Hindlimb muscle (tissue), 1 donor: ENCODE results near the gene CA5A. TPM values are rescaled to one million over a fixed set of nuclear protein-coding genes. Genes with fewer than 3 reads are reported as not detected.
"Not testable (repeated sequence)": the region's sequence is repeated elsewhere in the genome, so short reads cannot be mapped to it uniquely, and the experiment has no call there.

Experiments
- DNase-seq: peaks from one replicate; pipeline ENCODE4 v3.0.0-alpha.2; 2013
- polyA plus RNA-seq: library from polyadenylated mRNA; unstranded; fragments of 120-200 nt; gene quantifications from one replicate; pipeline ENCODE4 v1.2.1, GENCODE V29; 2013; ENCODE audit not compliant: insufficient read length

CA5A gene
- polyA plus RNA-seq, 1 donor = 0.18 TPM

DNA sequence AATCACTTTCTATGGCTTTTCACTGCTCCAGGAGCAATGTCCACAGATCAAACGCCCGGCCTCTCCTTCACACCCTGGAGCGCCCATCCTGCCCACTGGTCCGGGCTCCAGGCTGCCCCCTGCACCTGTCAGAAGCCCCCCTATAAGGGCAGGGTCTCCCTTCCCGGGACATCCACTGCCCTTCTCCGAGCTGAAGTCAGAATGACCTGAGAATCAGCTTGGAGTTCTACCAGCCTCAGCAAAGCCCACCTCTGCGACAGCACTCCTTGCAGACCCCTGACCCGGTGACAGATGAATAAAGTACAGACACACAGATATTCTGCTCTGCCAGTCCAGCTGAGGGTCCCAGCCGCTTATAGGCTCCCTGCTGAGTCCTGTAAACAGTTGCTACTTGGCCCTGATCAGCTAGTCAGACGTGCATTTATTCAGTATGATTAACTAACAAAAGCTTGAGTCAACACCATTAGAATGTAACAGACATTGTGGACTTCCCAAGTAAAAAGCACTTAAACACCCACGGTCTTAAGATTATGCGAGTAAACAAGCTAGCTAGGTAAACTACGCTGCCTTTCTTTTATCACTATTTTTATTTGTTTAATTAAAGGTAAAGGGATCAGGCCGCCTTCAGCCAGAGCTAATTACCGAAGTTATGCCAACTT is 71.9 kb downstream of the CA5A start:
- no peak for DNase-seq

DNA sequence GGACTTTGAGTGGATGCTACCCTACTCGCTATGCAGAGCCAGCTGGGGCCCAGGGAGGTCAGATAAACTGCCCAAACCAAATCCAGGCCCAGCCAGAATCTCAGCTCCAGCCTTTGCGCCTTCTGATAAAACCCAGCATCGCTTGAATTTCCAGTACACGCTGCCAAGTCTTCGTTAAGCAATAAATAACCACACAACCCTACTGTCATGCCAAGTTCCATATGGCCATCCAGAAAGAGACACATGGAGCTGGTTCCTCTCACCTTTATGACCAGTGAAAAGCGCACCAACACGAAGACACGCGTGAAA is 73.0 kb downstream of the CA5A start:
- not testable (repeated sequence) for DNase-seq

DNA sequence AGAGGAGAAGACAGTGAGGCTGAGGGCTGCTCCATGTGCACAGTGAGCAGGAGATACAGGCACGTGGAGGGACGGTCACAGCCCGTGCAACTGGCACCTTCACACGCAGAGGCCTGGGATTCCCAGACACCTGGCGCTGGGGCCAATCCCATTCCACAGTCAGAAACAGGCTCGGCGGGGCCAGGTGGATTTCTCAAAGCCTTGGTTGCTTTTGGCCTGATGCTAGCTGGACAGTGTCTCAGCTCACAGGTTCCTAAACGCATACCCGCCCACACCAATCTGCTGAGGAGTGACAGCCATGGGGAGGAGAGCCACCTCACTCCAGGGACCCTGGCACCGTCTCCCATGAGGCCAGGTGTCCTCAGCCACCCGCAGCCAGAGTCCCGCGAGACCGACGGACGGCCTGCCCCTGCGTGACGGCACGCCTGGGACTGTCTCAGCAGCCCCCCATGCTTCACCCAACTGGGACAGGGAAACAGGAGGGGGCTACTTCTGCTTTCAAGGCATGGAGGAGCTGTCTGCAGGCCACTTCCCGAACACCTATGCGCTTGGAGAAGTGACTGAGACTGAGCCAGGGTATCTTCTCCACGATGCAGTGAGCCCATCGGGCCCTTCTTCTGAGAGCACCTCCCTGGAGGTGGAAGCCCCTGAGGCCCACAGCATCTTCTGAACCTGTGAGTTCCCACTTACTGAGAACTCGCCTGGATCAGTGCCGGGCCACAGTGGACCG is 73.6 kb downstream of the CA5A start:
- DNase-seq = not testable (repeated sequence)

DNA sequence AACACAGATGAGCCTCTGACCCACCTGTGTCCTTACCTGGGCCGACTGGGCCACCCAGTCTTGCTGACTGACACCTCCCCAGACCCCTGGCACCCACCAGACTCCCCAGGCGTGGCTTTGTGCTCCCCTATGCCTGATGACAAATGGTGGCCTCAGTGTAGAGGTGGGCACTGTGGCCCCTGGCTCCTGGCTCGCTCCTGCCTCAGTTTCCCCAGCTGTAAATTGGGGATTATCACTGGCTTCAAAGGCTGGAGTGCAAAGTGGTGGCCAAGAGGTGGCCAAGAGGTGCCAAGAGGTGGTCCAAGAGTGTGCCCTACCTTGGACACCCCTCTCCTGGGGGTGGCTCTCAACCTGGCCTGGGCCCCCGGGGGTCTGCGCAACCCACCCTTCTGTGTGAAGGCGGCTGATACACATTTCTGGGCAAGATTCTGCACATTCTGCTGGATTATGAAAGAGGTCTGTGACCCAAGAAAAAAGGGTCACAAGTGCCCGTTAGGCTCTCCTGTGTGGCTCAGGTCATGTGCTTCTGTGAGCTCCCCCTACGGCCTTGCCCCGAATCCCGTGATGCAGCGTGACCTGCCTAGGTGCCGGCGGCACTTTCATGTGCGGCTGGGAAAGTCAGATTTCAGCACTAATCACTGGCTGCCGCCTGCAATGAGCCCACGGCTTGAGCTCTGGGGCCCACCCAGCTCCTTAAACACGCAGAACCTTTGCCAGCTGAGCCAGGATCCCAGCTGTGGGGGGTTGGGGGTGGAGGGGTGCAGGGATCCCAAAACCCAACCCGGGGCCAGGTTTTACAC is 74.8 kb downstream of the CA5A start:
- DNase-seq = not testable (repeated sequence)

DNA sequence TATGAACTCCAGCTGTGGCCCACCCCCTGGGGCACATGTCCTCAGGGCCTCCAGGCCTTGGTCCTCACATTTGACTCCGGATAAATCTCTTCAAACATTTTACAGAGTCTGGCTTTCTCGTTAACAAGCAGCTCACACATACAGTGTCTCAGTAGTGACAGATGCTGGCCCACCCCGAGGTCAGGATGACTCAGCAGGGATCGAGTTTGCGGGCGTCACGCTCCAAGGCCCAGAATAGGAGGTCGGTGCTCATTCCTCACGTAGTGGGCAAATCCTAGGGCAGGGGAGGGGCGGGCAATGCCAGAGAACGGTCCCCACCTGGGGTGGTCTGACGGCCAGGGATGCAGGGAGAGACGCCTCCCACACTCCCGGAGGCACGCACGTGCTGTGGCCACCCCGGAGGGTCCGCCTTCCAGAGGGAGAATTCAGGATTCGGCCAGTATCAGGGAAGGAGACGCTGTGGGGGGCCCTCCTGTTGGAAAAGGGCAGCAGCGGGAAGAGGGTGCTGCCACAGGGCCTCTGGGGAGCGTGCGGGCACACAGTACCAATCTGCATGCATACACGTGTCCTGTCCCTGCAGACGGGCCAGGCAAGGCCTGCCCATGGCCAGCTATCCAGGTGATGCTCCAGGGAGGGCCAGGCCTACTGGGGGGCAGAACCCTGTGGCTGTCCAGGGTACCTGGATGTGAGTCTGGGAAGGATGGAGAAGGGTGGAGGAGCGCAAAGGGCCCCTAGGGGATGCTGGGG is 75.6 kb downstream of the CA5A start:
- DNase-seq = no peak

DNA sequence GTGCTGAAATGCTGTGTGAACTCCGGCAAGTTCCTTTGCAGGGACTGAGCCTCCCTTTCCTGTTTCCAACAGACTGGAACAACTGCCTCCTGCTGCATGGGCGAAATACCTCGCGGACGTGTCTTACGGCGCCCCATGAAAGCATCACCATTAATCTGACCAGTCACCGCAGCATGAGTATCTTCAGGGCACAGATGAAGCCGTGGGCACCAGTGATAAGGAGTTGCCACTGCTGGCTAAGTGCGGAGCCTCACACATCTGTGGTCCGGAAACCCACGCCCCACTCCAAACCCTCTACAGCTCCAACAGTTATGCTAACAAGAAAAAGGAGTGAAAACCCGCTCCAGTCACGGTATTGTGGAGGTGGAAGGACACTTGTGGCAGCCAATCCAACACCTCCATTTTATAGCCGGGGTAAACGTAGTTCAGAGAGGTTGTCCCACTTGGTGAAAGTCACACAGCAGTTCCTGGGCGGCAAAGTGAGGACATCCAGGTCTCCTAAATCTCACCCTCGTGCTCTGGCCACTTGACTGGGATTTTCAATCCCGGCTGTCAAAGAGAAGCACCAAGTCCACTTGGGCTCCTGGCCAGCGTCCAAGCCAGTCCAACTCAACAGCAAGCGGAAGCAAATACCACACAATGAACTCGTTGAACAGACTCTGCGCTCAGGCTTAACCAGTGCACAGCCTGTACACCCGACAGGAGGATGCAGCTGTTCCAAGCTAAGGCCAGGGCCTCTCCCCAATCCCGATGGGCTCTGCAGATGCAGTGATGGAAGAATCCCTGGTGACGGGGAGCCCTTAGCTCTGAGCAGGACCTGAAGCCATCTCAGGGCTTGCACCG is 78.0 kb downstream of the CA5A start:
- not testable (repeated sequence) for DNase-seq

DNA sequence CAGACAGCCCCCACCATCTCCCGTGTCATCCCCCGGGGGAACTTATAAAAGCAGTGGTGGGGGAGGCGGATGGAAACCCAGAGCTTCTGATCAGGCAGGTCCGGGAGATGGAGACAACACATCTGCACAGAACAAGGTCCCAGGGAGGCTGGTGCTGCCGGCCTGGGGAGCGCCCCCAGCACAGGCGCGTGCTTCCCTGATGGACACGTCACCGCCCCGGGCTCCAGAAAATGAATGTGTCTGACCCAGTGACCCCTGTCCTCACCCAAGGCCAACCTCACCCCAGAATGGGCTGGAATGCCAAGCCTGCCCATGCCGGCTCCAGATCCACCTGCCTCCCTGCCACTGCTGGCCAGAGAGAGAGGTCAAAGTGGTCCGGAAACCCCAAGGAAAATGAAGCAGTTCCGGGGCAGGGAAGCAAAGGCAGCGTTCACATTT is 79.5 kb downstream of the CA5A start:
- DNase-seq = no peak

DNA sequence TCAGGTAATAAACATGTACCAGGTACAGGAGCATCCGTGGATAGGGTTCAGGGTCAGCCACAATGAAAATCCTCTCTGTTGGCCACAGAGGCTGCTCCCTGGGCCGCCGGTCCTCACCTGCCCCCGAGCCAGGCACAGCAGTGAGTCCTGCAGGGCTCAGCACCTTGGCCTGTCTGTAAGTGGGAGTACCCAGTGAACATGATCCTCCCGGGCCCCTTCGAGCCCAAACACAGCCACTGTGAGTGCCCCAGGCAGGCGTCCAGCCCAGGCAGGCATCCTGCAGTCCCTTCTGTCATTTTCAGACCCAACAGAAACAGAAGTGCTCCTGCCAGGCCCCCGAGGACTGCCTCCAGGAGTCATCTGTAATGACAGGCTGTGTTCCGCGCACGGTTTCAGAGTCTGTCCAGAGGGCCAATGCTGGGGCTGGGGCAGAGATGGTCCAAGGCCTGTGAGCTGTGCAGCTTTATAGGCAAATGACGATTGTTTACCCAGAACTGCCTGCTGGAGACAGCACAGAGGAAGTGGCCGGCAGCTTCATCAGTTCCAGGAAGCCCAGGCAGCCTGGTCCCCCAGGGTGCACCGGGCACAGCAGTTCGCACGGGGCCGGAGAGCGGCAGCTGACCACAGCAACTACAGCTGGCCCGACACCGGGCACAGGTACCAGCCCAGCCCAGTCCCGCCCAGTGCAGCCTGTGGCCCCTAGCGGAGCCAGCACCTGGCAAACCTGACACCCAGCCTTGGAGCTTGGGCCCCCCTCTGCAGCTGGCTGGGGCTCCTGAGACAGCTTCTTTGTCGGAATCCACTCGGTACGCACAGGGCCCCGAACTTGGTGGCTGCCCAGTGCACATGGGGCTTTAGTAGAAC is 80.2 kb downstream of the CA5A start:
- no peak for DNase-seq

DNA sequence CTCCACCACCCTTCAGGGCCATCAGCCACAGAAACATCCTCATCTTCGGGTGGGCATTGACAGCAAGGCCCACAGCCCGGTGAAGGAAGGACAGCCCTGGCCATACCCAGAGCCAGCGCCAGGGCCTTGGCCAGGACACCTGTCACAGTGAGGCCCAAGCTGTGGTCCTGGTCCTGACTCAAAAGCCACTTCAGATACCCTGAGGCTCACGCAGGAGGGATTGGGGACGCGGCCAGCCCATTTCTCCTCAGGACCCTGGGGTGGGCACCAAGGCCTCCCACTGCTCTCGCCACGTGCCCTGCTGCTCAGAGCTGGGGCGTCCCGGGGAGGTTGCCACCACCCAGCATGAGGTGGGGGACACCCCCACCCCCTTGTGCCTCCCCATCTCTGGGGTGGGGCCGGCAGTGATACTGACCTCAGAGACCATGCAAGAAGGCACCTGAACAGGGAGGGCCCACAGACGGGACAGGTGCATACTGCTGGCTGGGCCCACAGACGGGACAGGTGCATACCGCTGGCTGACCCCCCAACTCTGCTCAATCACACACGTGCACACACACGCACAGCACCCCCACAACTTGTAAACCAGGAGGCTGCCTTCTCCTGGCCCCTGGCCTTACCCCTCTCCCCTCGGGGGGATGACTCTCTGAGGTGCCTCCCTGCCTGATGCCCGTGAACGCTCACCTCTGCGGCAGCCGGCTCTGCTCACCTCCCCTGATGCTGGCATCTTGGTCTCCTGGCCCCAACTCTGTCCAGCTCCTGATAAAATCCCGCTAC is 81.2 kb downstream of the CA5A start:
- DNase-seq = no peak

DNA sequence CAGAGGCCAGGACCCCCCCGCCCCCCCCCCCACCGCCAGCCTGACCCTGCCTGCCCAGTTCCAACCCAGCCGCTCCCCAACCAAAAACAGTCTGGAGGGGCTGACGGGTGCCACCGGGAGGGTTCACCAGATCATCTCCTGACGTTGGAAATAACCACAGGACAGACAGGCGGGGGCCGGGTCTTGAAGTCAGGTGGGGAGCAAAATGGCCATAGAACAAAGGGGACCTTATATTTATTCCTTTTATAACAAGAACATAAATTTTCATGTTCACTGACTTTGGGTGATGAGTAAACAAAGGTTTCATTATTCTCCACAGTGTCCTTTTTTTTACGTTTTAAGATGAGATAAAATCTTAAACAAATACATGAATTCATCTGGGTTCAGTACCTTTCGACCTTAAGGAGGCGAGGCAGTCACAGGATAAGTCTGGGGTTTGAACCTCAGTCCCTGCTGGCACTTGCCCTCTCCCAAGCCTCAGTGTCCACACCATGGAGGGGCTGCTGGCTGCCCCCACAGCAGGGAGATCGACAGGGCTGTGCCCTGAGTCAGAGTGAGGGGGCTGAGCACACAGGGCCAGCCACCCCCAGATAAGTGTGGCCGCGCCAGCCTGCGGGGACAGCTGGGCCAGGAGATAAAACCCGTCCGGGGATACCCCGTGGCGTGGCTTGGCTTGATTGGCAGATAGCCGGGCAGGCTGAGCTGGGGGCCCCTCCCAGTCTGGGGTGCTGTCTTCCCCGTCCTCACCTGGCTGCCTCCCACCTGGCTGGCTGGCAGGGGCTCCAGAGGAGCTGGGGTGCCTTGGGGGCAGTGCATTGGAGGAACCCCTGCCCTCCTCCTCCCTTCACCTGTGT is 82.0 kb downstream of the CA5A start:
- DNase-seq = no peak

DNA sequence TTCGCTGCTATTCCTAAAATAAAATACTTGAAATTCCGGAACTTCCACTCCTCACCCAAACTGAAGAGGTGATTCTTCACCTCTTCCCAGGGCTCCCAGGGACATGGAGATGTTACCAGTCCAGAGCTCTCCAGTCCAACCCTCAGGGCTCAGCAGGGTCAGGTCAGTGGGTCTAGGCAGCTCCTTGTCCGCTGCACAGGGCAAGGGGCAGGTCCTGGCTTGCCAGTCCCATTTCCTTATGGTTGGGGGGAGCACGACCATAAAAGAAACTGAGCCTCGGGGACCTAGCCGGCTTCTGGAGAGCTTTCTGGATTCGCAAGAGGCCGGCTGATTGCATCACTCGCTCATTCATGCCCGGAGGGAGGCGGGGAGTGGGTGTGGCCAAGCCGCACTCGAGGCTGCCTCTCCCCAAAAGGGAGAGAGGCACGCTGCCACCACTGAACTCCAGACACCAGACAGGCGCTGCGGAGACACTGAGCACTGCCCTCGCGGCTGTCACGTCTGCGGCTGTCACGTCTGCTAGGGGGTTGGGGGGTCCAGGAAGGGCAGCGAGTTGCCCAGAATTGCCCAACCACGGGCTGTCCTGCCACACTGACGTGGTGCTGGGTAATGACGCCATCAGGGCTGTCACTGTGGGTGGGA is 82.8 kb downstream of the CA5A start:
- DNase-seq = peak; percentile 85

DNA sequence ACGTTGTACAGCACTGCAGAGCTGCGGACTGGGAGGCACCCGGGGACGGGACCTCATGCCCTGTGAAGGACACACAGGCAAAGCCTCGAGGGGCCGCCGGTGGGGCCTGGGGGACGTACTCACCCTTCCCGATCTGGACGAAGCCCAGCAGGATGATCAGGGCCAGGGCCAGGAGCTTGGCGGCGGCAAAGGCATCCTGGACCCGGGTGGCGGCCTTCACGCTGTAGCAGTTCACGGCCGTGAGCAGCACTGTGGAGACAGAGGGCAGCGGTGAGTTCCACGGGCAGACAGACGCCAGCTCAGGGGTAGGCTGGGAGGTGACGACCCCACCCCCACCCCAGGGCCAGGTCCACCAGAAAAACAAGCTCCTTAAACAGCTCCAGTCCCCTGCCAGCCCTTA is 84.7 kb downstream of the CA5A start:
- DNase-seq = no peak

DNA sequence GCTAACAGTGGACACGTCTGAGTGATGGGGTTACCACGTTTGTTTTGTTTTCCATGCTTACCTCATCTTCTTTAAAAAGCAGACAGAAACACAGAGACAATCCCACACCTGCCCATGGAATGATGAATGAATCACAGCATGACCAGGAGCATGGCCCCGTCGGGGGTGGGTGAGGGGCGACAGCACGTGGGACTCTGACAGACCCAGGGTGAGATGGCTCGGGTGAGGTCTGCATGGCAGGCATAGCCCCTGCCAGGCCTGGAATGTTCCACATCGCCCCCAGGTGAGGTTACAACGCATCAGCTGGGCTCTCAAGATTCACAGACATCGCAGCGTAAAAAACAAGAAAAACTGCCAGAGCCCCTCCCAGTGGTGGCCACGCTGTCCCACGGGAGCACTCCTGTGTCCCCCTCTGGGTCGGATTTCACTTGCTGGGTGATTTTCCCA is 85.2 kb downstream of the CA5A start:
- no peak for DNase-seq

DNA sequence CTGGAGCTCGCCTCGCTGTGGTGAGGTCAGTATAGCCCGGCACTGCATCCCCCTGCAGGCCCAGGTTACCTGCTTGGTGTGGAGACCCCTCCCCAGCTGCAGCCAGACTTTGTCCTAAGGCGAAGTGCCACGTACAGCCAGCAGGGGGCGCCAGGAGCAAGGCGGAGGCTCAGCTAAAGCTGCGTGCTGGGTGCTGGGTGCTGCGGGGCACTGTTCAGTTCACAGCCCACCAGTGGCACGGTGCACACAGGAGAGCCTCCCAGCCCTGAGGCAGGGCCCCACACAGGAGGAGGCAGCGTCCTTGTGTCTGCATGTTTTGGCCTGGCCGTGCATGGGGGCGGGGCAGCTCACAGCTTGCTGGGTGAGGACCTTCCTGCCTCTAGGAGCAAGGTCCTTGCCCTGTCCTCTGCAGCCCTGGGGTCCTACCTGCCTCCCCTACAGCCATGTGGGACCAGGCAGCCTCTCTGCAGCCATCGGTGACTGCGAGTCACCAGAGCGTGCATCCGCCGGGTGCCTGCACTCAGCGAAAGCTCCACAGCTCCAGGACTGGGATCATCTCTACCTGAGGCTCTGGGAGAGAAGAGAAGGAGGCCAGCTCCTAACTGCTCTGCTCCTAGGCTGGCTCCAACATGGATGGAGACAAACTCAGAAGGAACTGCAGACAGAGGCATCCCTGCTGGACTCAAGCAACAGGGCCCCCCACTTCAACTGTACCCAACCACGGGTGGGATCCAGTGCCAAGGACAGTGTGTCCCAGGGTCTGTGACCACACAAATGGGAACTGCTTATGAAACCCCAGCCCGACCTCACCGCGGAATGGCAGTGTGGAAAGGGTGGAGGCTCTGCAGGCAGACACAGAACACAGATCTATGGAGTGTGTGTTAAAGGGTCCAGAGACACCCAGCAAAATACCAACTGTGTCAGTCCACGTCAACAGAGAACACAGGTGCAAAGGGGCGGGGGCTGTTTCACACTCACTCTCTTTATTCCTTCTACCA is 86.0 kb downstream of the CA5A start:
- no peak for DNase-seq

DNA sequence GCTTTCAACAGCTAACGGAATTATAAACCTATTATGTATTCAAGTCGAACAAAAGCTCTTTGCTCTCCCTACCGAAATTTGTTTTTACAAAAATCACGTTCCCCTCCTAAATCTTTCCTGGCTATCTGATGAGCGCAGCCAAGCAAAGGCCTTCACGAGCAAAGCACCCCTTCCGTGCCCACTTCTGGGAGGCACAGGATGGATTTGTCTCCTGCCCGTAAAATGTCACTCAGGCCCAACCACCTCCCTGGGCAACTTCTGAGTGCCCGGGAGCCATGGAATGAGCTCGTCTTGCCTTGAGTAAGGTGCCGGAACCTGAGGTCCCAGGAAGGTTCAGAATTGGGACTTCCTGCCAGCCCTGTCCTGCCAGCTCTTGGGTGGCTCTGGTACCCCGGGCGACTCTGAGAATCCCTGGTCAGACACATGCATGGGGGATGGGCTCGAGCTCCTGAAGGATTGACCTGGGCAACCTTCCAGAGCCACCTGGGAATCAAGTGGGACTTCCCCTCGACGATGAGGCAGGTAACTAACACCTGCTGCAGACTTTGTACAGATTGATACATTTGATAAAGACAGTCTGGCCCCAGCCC is 86.8 kb downstream of the CA5A start:
- no peak for DNase-seq

DNA sequence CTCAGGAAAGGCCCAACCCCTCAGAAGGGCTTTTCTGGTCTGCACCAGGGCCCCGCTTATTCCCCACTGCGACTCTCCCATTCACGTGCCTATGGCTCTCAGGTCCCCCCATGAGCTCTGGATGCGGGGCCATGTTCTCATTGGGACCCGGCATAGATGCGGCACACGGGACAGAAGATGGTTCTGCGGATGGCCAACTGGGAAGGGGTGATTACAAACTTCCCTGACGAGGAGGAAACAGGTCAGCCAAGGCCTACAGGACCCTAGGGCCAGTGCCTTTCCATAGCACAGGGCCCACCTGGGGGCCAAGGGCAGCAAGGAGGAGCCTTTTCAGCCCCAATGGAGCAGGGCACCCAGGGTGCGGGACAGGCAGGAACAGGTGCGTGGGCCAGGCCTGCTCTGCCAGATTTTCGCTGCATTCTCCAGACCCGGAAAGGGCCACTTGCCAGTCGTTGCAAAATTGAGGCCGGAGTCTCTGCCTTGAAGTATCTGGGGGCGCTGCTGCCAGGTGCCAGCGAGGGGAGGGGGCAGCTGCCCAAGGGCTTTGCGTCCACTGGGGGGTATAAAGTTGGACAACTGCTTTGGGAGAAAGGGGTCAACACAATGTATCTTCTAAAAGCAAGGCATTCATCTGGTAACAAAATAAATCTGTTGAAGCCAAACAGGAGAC is 87.5 kb downstream of the CA5A start:
- DNase-seq = no peak
